C4-2B (cell line): Measurements from ENCODE around the gene TMPRSS11D.

ENCODE experiments used
- H3K27ac ChIP-seq: fragments of 450-650 bp; 2 replicates; pipeline ENCODE4 v1.5.1; 2017
- ZFX ChIP-seq: fragments of 450-650 bp; IDR thresholded peaks from 2 replicates; pipeline ENCODE4 v1.6.1; 2017
- TF ChIP-seq, protein P1 (sequence below): fragments of 450-650 bp; conservative IDR thresholded peaks from 2 replicates; pipeline ENCODE4 v1.5.1; 2017; ENCODE audit warnings: mild to moderate bottlenecking

Gene TMPRSS11D

DNA sequence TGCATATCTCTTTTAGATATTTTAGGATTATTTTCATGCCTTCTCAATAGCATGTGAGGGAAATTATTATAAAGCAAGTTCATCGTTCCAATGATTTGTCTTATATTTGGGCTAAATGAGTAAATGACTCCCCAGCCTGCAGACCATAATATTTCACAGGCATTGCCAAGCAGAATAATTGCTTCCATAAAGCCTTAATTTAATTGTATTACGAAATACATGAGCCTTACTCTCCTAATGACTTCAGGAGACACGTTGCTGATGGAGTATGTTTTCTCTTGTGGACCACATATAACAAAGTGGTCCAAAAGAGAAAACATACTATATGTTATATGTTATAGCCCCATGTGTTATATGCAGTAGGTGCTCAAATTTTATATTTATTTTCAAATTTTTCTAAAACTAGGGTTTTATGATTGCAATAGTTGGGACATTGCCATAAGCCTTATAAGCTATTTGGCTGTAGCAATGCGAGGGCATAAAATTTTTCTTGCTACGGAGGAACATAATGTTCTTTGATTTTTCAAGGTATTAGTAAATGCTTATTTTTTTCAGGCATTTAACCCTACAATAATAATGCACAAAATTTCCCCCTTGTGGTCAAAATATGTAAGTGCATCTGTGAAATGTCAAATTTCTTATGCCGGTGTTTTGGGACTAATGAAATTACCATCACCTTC lies 26.2 kb upstream of the TMPRSS11D start:
- no peak overlapping the region for H3K27ac ChIP-seq
- TF ChIP-seq, protein P1, sequence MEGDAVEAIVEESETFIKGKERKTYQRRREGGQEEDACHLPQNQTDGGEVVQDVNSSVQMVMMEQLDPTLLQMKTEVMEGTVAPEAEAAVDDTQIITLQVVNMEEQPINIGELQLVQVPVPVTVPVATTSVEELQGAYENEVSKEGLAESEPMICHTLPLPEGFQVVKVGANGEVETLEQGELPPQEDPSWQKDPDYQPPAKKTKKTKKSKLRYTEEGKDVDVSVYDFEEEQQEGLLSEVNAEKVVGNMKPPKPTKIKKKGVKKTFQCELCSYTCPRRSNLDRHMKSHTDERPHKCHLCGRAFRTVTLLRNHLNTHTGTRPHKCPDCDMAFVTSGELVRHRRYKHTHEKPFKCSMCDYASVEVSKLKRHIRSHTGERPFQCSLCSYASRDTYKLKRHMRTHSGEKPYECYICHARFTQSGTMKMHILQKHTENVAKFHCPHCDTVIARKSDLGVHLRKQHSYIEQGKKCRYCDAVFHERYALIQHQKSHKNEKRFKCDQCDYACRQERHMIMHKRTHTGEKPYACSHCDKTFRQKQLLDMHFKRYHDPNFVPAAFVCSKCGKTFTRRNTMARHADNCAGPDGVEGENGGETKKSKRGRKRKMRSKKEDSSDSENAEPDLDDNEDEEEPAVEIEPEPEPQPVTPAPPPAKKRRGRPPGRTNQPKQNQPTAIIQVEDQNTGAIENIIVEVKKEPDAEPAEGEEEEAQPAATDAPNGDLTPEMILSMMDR: peak; percentile 78
- TF ChIP-seq ZFX: no peak

DNA sequence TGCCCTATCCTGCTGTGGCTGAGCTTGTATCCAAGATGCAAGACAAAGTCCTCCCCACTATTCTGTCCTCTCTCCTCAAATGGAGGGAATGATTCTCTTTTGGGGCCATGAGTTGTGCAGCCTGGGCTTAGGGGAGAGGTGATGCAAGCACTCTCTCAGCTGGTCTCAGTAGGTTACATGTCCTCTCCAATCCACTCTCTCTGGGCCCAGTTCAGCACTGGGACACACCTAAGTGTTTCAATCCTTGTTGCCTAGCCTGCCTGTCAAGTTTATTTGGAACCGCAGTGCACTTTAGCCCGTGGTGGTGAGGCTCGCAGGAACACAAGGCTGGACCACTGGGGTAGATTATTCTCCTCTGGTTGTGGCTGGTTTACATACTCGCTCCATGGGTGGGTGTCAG lies 23.8 kb upstream of the TMPRSS11D start:
- TF ChIP-seq ZFX: no peak
- TF ChIP-seq, protein P1: no peak
- no peak overlapping the region for H3K27ac ChIP-seq

DNA sequence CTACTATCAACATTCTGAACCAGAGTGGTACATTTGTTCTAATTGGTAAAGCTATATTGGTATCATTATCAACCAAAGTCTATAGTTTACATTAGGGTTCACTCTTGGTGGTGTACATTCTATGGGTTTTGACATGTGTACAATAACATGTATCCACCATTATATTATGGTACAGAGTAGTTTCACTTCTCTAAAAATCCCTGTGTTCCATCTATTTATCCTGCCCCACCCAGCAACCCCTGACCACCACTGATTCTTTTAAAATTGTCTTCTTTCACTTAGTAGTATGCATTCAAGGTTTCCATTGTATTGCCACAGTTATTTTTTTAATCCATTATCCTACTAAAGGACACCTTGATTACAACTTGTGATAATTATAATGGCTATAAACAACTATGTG lies 15.3 kb upstream of the TMPRSS11D start:
- no peak overlapping the region for H3K27ac ChIP-seq
- TF ChIP-seq, protein P1: no peak
- TF ChIP-seq ZFX: no peak

DNA sequence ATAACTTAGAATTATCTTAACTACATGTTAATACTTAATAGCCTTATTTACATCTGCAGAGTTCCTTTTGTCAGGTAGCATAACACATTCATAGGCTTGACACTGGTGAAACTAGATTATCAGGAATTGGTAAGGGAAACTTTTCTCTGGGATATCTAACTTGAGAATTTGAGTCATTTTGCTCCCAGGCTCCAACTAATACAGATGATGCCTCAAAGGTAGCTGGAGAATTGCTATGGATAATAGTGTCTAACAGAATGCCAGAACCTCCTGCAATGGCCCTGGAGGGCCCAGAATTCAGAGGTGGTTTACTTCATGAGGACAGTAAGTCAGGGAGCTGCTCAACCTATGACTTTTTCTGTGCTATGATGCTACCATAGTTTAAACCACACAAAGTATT lies 13.9 kb upstream of the TMPRSS11D start:
- no peak overlapping the region for H3K27ac ChIP-seq
- TF ChIP-seq, protein P1: no peak
- TF ChIP-seq ZFX: no peak

DNA sequence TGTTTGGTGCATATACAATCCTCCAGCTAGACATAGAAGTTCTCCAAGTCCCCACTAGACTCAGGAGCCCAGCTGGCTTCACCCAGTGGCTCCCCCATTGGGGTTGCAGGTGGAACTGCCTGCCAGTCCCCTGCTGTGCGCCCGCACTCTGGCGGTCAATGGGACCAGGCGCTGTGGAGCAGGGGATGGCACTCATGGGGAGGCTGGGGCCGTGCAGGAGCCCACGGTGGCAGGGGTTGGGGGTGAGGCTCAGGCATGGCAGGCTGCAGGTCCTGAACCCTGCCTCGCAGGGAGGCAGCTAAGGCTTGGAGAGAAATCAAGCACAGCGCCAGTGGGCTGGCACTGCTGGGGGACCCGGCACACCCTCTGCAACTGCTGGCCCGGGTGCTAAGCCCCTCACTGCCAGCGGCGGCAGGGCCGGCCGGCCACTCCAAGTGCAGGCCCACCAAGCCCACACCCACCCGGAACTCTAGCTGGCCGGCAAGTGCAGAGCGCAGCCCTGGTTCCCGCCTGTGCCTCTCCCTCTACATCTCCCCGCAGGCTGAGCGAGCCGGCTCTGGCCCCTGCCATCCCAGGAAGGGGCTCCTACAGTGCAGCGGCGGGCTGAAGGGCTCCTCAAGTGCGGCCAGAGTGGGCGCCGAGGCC lies 12.7 kb upstream of the TMPRSS11D start:
- no peak overlapping the region for H3K27ac ChIP-seq
- TF ChIP-seq, protein P1: no peak
- TF ChIP-seq ZFX: no peak

DNA sequence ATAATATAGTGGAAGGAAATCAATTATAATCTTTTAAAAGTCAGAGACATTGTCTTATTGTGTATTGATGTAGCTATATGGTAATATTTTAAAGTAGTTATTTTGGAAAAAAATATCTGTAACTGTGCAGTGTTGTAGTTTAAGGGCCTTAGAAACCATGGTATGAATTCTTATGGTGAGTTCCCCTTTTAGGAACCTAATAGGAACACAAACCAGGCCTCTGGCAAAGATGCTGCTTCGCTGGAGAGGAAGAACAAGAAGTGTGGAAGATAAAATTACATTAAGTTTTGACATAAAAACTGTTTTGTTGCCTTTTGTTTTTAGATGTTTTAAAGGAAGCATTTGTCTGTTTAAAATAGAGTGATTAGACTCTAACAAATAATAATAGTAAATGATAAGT lies 10.9 kb upstream of the TMPRSS11D start:
- H3K27ac ChIP-seq: no peak overlapping the region
- TF ChIP-seq, protein P1: no peak
- TF ChIP-seq ZFX: no peak

DNA sequence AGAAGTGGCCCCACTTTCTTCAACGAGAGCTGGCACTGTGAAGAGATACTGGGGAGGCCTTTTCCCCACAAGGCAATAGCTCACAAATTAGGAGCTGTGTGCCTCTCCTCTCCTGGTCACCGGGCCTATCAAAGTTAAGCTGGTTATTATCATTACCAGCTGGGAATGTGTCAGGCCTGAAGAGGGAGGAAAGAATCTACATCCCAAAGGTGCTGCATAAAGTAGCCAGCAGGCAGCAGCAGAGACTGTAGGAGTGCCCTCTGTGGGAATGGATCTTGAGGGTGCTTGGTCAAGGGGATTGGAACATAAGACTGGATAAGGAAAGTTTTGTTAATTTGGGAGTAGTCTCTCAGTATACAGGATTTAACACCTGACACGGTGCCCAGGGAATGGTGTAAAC lies 9.1 kb upstream of the TMPRSS11D start:
- no peak overlapping the region for H3K27ac ChIP-seq
- TF ChIP-seq, protein P1: no peak
- no peak for TF ChIP-seq ZFX
